ENCODE data around the gene NTM.

GRCh38 chr11:131349368-131350086, 20.9 kb upstream of the NTM start:
- TF ChIP-seq CTCF (IDR thresholded peaks at IDR 0.05; ENCODE audit: insufficient read depth, low read length): no peak
- no peak for TF ChIP-seq REST (IDR thresholded peaks at IDR 0.05; ENCODE audit: insufficient replicate concordance, low read depth)
- TF ChIP-seq GABPA (IDR thresholded peaks at IDR 0.05; ENCODE audit: low read depth): no peak
- TF ChIP-seq POLR2AphosphoS5 (IDR thresholded peaks at IDR 0.05; ENCODE audit: low read depth): no peak
- no peak for TF ChIP-seq SPI1 (IDR thresholded peaks at IDR 0.05; ENCODE audit: borderline replicate concordance, low read depth)
